Keratinocyte (primary cell): ENCODE results near the gene CCDC170.
"Not testable (repeated sequence)": the region's sequence is repeated elsewhere in the genome, so short reads cannot be mapped to it uniquely, and the experiment has no call there.

Source experiments
- EZH2 ChIP-seq: IDR thresholded peaks from one replicate; pipeline ENCODE4 v1.6.1; 2012; ENCODE audit warnings: inconsistent platforms, mild to moderate bottlenecking, low read length, moderate library complexity
- TF ChIP-seq, protein P1 (sequence below), 3 experiments: IDR thresholded peaks in 1 of 3; conservative IDR thresholded peaks in 1 of 3; optimal IDR thresholded peaks in 1 of 3; 2 replicates in 2 of 3; 3 replicates in 1 of 3; pipeline versions ENCODE3 to v1.5.1; 2011; ENCODE audit warnings: low read length in 3 of 3, mild to moderate bottlenecking in 3 of 3, moderate library complexity in 2 of 3, control low read depth in 1 of 3, inconsistent platforms in 1 of 3; ENCODE audit not compliant: insufficient read depth in 2 of 3; ENCODE audit errors: extremely low read depth in 1 of 3

DNA sequence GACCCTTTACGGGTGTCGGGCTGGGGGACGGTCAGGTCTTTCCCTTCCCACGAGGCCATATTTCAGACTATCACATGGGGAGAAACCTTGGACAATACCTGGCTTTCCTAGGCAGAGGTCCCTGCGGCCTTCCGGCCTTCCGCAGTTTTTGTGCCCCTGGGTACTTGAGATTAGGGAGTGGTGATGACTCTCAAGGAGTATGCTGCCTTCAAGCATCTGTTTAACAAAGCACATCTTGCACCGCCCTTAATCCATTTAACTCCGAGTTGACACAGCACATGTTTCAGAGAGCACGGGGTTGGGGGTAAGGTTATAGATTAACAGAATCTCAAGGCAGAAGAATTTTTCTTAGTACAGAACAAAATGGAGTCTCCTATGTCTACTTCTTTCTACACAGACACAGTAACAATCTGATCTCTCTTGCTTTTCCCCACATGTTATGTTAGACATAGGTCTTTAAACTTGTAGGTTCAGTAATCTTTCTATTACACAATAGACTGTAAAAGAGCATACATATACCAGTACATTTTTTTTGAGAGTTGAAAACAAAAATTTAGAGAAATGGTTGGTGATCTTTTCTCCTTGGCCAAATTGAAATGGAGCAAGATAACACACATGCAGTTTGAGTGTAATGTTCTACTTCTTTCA lies 37.9 kb upstream of the CCDC170 start:
- TF ChIP-seq, protein P1, sequence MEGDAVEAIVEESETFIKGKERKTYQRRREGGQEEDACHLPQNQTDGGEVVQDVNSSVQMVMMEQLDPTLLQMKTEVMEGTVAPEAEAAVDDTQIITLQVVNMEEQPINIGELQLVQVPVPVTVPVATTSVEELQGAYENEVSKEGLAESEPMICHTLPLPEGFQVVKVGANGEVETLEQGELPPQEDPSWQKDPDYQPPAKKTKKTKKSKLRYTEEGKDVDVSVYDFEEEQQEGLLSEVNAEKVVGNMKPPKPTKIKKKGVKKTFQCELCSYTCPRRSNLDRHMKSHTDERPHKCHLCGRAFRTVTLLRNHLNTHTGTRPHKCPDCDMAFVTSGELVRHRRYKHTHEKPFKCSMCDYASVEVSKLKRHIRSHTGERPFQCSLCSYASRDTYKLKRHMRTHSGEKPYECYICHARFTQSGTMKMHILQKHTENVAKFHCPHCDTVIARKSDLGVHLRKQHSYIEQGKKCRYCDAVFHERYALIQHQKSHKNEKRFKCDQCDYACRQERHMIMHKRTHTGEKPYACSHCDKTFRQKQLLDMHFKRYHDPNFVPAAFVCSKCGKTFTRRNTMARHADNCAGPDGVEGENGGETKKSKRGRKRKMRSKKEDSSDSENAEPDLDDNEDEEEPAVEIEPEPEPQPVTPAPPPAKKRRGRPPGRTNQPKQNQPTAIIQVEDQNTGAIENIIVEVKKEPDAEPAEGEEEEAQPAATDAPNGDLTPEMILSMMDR (optimal IDR thresholded peaks at IDR 0.05 in 1 of 3, IDR thresholded peaks at IDR 0.05 in 1 of 3, conservative IDR thresholded peaks at IDR 0.05 in 1 of 3; ENCODE audit: extremely low read depth in 1 of 3, insufficient read depth in 2 of 3, low read length in 3 of 3): not testable (repeated sequence)
- not testable (repeated sequence) for TF ChIP-seq EZH2
